Colonic mucosa (tissue), 4 donors: Measurements from ENCODE around the gene FBRSL1. TPM values are rescaled to one million over a fixed set of nuclear protein-coding genes. Genes with fewer than 3 reads are reported as not detected.

ENCODE experiments used
- DNase-seq: peaks from one replicate; pipeline ENCODE4 v3.0.0-alpha.2; 2020
- H3K27ac ChIP-seq: fragments of 200-600 bp; one replicate; pipeline ENCODE4 v1.8.0; 2021
- H3K27me3 ChIP-seq: fragments of 200-600 bp; one replicate; pipeline ENCODE4 v1.8.0; 2021
- H3K36me3 ChIP-seq: fragments of 200-600 bp; one replicate; pipeline ENCODE4 v1.8.0; 2021
- H3K4me1 ChIP-seq: fragments of 200-600 bp; one replicate; pipeline ENCODE4 v1.8.0; 2021; ENCODE audit warnings: mild to moderate bottlenecking
- H3K4me3 ChIP-seq: fragments of 200-600 bp; one replicate; pipeline ENCODE4 v1.8.0; 2021
- H3K9ac ChIP-seq, 2 donors: one replicate each; pipeline ENCODE4 v1.7.0; 2013; ENCODE audit warnings: control low read depth in 2 of 2, low read depth in 2 of 2, low read length in 2 of 2
- H3K9me3 ChIP-seq: fragments of 200-600 bp; one replicate; pipeline ENCODE4 v1.8.0; 2021
- CTCF ChIP-seq: fragments of 200-600 bp; IDR thresholded peaks from one replicate; pipeline ENCODE4 v1.8.0; 2022; ENCODE audit warnings: antibody characterized with exemption, mild to moderate bottlenecking
- intact Hi-C: fragments of 100-400 bp; cut with DNase I; formaldehyde crosslinking; loops from one replicate; pipeline ENCODE4 v1.14.1; 2022
- total RNA-seq, 2 donors: library from RNA; stranded (reverse); fragmentation: NEBNext Ultra II Directional in 1 of 2; extraction: Animal tissue kit (Norgen Biotek cat#: 25700) in 1 of 2; gene quantifications; one replicate each; pipeline ENCODE4 v1.2.1, GENCODE V29; 2021
- donor health status: healthy.
- donor health status: DM: no; HTN: no; CAD: no.
- donor health status: DM: no; HTN: no; CAD: no.

Gene FBRSL1
- total RNA-seq, 2 donors from 2014 or later = 51.9 to 101 TPM

GRCh38 chr12:132508491-132508740 is 18.5 kb downstream of the FBRSL1 start:
- Histone ChIP-seq H3K4me1 (peaks cover 12% of the 10 kb centered on the region), H3K36me3 (no peaks in the 10 kb centered on the region), H3K27ac (no peak overlapping the region), H3K9me3 (no peaks in the 10 kb centered on the region), H3K27me3 (no peaks in the 10 kb centered on the region), H3K4me3 (no peak overlapping the region), H3K9ac (no peak overlapping the region)
- intact Hi-C loops = no loop called here
- no peak for DNase-seq
- TF ChIP-seq CTCF = no peak

- H3K4me3 ChIP-seq = no peak overlapping the region
- no peak for DNase-seq
- peaks cover 12% of the 10 kb centered on the region for H3K4me1 ChIP-seq
- intact Hi-C loops = no loop called here
- H3K36me3 ChIP-seq = no peaks in the 10 kb centered on the region
- H3K27ac ChIP-seq = no peak overlapping the region
- no peak for TF ChIP-seq CTCF
- no peaks in the 10 kb centered on the region for H3K9me3 ChIP-seq
- H3K27me3 ChIP-seq = no peaks in the 10 kb centered on the region
- no peak overlapping the region for H3K9ac ChIP-seq
These were observed 19.1 kb downstream of the FBRSL1 start for GRCh38 chr12:132508860-132509732.

- DNase-seq = no peak
These were observed 20.3 kb downstream of the FBRSL1 start for GRCh38 chr12:132510111-132510724.

GRCh38 chr12:132510746-132511477 is 21.0 kb downstream of the FBRSL1 start:
- no peak for DNase-seq

More at GRCh38 chr12:132510111-132510724, 20.3 kb downstream of the FBRSL1 start:
- Histone ChIP-seq H3K4me1 (peaks cover 3% of the 10 kb centered on the region), H3K9ac (no peak overlapping the region), H3K9me3 (no peaks in the 10 kb centered on the region), H3K27ac (no peak overlapping the region), H3K27me3 (no peaks in the 10 kb centered on the region), H3K36me3 (no peaks in the 10 kb centered on the region), H3K4me3 (no peak overlapping the region)
- no peak for TF ChIP-seq CTCF
- intact Hi-C loops = no loop called here

More at GRCh38 chr12:132510746-132511477, 21.0 kb downstream of the FBRSL1 start:
- intact Hi-C loops = no loop called here
- no peak overlapping the region for H3K27ac ChIP-seq
- no peaks in the 10 kb centered on the region for H3K36me3 ChIP-seq
- no peak overlapping the region for H3K9ac ChIP-seq
- no peaks in the 10 kb centered on the region for H3K4me1 ChIP-seq
- no peak overlapping the region for H3K4me3 ChIP-seq
- no peaks in the 10 kb centered on the region for H3K9me3 ChIP-seq
- no peak for TF ChIP-seq CTCF
- H3K27me3 ChIP-seq = no peaks in the 10 kb centered on the region
